ENCODE results near the gene NINJ2. TPM values are rescaled to one million over a fixed set of nuclear protein-coding genes. Genes with fewer than 3 reads are reported as not detected.

The NINJ2 gene
- total RNA-seq, 4 donors from 2014 or later = 8.6 to 28.9 (median 17.5) TPM

GRCh38 chr12:527241-527640 lies 136.0 kb downstream of the NINJ2 start:
- DNase-seq (ENCODE audit: low spot score) (no peak), ATAC-seq (ENCODE audit: low FRiP score) (no peak)
- TF ChIP-seq CTCF (IDR thresholded peaks at IDR 0.05) = no peak

GRCh38 chr12:526089-526488 lies 137.2 kb downstream of the NINJ2 start:
- no peak for ATAC-seq (ENCODE audit: low FRiP score)
- TF ChIP-seq CTCF (IDR thresholded peaks at IDR 0.05) = no peak
- DNase-seq (ENCODE audit: low spot score) = no peak

GRCh38 chr12:524167-524951 lies 138.9 kb downstream of the NINJ2 start:
- TF ChIP-seq CTCF (IDR thresholded peaks at IDR 0.05) = no peak
- no peak for ATAC-seq (ENCODE audit: low FRiP score)
- DNase-seq (ENCODE audit: low spot score) = no peak

- no peak for DNase-seq (ENCODE audit: low spot score)
- no peak for ATAC-seq (ENCODE audit: low FRiP score)
- TF ChIP-seq CTCF (IDR thresholded peaks at IDR 0.05) = no peak
Observed at GRCh38 chr12:522692-523378, 140.4 kb downstream of the NINJ2 start.

GRCh38 chr12:520119-520518 lies 143.1 kb downstream of the NINJ2 start:
- no peak for DNase-seq (ENCODE audit: low spot score)
- no peak for TF ChIP-seq CTCF (IDR thresholded peaks at IDR 0.05)
- no peak for ATAC-seq (ENCODE audit: low FRiP score)

GRCh38 chr12:517538-517937 lies 145.7 kb downstream of the NINJ2 start:
- TF ChIP-seq CTCF (IDR thresholded peaks at IDR 0.05) = no peak
- no peak for DNase-seq (ENCODE audit: low spot score)
- no peak for ATAC-seq (ENCODE audit: low FRiP score)

Small RNA genes within 50 kb of the gene (small RNA-seq; reads per million reads assigned to genes)
- not detected for gene RNU7-103P

Other genes starting within 250 kb of the NINJ2 start
- gene B4GALNT3, start 203.5 kb downstream of the NINJ2 start, total RNA-seq = under 1 TPM in 3 of 4 donors, not detected in 1; 0.13 to 0.60 (median 0.28) TPM
- 100 to 1,000 TPM; 222 to 407 (median 322) TPM for gene WNK1, start 89.1 kb upstream of the NINJ2 start, total RNA-seq

All from omental fat pad (tissue), 4 donors.